ENCODE data around the gene KLHL6. TPM values are rescaled to one million over a fixed set of nuclear protein-coding genes. Genes with fewer than 3 reads are reported as not detected.
A peak's percentile ranks its signal among the peaks of the same experiment; 100 is the strongest.

Gene KLHL6
- total RNA-seq, 4 donors from 2014 or later = 0.60 to 17.0 (median 2.7) TPM

DNA sequence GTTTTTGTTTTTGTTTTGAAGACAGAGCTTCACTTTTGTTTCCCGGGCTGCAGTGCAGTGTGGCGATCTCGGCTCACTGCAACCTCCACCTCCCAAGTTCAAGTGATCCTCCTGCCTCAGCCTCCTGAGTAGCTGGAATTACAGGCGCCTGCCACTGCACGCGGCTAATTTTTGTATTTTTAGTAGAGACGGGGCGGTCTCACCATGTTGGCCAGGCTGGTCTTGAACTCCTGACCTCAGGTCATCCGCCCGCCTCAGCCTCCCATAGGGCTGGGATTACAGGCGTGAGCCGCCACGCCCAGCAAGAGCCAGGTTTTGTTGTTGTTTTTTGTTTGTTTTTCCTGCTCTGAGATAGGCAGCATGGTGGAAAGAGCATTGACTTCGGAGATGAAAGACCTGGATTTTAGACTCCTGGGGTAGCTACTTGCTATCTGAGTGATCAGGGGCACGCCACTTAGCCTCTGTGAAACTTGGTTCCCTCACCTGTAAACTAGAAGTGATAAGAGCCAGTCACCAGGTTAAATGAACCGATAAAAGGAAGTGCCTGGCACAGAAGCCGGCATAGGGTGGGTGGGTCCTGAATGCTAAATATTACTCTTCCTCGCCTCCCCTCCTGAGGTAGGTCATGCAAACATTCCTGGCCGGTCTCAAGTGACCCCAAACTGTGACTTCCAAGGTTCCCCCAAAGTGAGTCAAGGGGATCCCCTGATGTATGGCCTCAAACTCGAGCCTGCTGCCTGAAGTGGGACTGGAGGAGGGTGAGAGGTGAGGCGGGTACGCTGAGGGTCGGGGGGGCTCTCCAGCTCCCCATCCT, 64.2 kb downstream of the KLHL6 start:
- in situ Hi-C loops (cut with MboI; ENCODE audit: low pct_ligation_motif_present in 1 of 4, low pct_unique_long_range_greater_than_20kb in 1 of 4, low sequenced_read_pairs in 3 of 4) = no loop called here
- WGBS, 2 donors (ENCODE audit: low coverage in 1 of 2) = 56 to 75% methylated on average over 8 to 23 of the region's 23 CpGs
- Histone ChIP-seq H3K36me3 (no peaks in the 10 kb centered on the region), H3K9me3 (no peaks in the 10 kb centered on the region), H3K27me3 (no peaks in the 10 kb centered on the region), H3K27ac (peak overlapping the region; percentile 51 to 82 (median 67)), H3K4me3 (no peak overlapping the region), H3K4me1 (peaks cover 0 to 19% (median 5%) of the 10 kb centered on the region in 4 donors)
- intact Hi-C loops (cut with DNase I; ENCODE audit: low total_unique reads) = no loop called here
- TF ChIP-seq EP300 (IDR thresholded peaks at IDR 0.05; ENCODE audit: low read depth) (no peak), POLR2AphosphoS5 (IDR thresholded peaks at IDR 0.05) (no peak), POLR2A (IDR thresholded peaks at IDR 0.05) (no peak)
- TF ChIP-seq, protein P1, sequence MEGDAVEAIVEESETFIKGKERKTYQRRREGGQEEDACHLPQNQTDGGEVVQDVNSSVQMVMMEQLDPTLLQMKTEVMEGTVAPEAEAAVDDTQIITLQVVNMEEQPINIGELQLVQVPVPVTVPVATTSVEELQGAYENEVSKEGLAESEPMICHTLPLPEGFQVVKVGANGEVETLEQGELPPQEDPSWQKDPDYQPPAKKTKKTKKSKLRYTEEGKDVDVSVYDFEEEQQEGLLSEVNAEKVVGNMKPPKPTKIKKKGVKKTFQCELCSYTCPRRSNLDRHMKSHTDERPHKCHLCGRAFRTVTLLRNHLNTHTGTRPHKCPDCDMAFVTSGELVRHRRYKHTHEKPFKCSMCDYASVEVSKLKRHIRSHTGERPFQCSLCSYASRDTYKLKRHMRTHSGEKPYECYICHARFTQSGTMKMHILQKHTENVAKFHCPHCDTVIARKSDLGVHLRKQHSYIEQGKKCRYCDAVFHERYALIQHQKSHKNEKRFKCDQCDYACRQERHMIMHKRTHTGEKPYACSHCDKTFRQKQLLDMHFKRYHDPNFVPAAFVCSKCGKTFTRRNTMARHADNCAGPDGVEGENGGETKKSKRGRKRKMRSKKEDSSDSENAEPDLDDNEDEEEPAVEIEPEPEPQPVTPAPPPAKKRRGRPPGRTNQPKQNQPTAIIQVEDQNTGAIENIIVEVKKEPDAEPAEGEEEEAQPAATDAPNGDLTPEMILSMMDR (IDR thresholded peaks at IDR 0.05) = no peak
- DNase-seq = no peak

DNA sequence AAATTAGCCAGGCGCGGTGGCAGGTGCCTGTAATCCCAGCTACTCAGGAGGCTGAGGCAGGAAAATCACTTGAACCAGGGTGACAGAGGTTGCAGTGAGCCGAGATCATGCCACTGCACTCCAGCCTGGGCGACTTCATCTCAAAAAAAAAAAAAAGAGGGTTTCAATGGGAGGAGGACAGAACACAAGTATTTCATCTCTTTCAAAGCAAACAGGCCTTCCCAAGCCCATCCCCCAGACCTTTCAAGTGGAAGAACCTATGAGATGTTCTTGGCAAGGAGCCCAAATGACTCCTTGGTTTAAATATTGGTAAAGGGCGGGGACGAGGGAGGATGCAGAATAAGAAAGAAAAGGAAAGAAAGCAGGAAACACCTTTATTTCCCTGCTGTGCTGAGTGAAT, 64.9 kb downstream of the KLHL6 start:
- 50 to 69% methylated on average over 5 to 6 of the region's 6 CpGs for WGBS, 2 donors (ENCODE audit: low coverage in 1 of 2)
- intact Hi-C loops (cut with DNase I; ENCODE audit: low total_unique reads) (no loop called here), in situ Hi-C loops (cut with MboI; ENCODE audit: low pct_ligation_motif_present in 1 of 4, low pct_unique_long_range_greater_than_20kb in 1 of 4, low sequenced_read_pairs in 3 of 4) (no loop called here)
- peak overlapping the region; percentile 51 to 82 (median 67) for H3K27ac ChIP-seq
- no peaks in the 10 kb centered on the region for H3K27me3 ChIP-seq
- H3K4me3 ChIP-seq = no peak overlapping the region
- TF ChIP-seq POLR2AphosphoS5 (IDR thresholded peaks at IDR 0.05) = no peak
- TF ChIP-seq POLR2A (IDR thresholded peaks at IDR 0.05) = no peak
- H3K9me3 ChIP-seq = no peaks in the 10 kb centered on the region
- peaks cover 0 to 19% (median 5%) of the 10 kb centered on the region in 4 donors for H3K4me1 ChIP-seq
- no peaks in the 10 kb centered on the region for H3K36me3 ChIP-seq
- DNase-seq = peak; percentile 62

DNA sequence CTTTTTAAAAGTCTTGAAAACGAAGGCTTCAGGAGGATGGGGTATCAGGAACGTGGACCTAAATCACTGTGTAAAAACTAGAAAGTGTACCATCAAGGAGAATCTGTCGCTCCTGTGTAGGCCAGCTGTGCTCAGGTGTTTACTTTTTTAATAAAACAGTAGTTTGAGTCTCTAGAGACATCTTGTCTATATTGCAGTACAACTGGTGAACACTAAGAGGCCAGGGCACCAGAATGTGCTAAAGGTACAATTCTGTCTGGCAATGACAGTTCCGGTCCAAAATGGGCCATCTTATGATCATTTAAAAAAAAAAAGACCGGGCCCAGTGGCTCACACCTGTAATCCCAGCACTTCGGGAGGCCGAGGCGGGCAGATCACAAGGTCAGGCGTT, 65.3 kb downstream of the KLHL6 start:
- no peak for DNase-seq
- Histone ChIP-seq H3K9me3 (no peaks in the 10 kb centered on the region), H3K4me3 (no peak overlapping the region), H3K4me1 (peaks cover 0 to 19% (median 5%) of the 10 kb centered on the region in 4 donors), H3K27ac (peak overlapping the region; percentile 43 to 82 (median 64)), H3K27me3 (no peaks in the 10 kb centered on the region), H3K36me3 (no peaks in the 10 kb centered on the region)
- intact Hi-C loops (cut with DNase I; ENCODE audit: low total_unique reads) = no loop called here
- TF ChIP-seq POLR2AphosphoS5 (IDR thresholded peaks at IDR 0.05) = no peak
- no peak for TF ChIP-seq EP300 (IDR thresholded peaks at IDR 0.05; ENCODE audit: low read depth)
- TF ChIP-seq, protein P1 (IDR thresholded peaks at IDR 0.05) = peak in 1 of 5 experiments; percentile 38
- 70 to 86% methylated on average over 6 to 9 of the region's 9 CpGs for WGBS, 2 donors (ENCODE audit: low coverage in 1 of 2)
- in situ Hi-C loops (cut with MboI; ENCODE audit: low pct_ligation_motif_present in 1 of 4, low pct_unique_long_range_greater_than_20kb in 1 of 4, low sequenced_read_pairs in 3 of 4) = no loop called here

DNA sequence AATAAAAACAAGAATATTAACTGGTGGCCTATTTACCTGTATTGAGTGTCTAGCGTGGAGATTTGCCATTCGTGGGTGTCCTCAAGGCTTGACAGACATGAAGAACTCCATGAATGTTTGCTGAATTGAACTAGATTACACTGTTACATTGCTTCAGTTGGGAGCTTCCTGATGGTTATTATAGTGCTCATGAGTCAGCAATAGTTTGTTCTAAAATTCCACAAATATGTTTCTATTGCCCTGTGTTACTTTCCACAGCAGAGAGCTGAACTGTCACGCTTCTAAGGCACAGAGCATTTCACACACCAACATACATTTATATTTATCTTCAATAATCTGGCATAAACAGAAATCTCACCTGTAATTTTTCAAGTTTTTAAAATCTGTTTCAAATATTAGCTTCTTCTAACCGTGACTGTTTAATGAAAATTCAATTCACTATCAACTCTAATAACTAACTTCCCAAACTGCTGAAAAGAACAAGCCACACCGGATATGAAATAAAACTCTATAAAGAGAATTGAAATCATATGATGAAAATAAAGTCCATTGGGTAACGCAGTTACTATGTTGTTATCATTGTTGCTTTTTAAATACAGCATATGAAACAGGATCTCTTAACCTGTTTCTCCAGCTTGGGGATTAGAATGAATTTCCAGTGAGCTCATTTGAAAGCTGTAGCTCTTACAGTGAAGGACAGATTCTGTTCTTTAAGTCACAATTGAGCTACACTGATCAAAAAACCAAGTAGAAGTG, 65.9 kb downstream of the KLHL6 start:
- H3K27ac ChIP-seq = peak overlapping the region; percentile 43 to 82 (median 64)
- no peak for TF ChIP-seq POLR2AphosphoS5 (IDR thresholded peaks at IDR 0.05)
- no peak for TF ChIP-seq POLR2A (IDR thresholded peaks at IDR 0.05)
- TF ChIP-seq, protein P1 (IDR thresholded peaks at IDR 0.05) = no peak
- no peak for TF ChIP-seq EP300 (IDR thresholded peaks at IDR 0.05; ENCODE audit: low read depth)
- no peaks in the 10 kb centered on the region for H3K9me3 ChIP-seq
- WGBS, 2 donors (ENCODE audit: low coverage in 1 of 2) = 65 to 72% methylated on average over 6 of the region's 6 CpGs
- intact Hi-C loops (cut with DNase I; ENCODE audit: low total_unique reads) = no loop called here
- H3K27me3 ChIP-seq = no peaks in the 10 kb centered on the region
- in situ Hi-C loops (cut with MboI; ENCODE audit: low pct_ligation_motif_present in 1 of 4, low pct_unique_long_range_greater_than_20kb in 1 of 4, low sequenced_read_pairs in 3 of 4) = no loop called here
- DNase-seq = no peak
- no peak overlapping the region for H3K4me3 ChIP-seq
- H3K36me3 ChIP-seq = no peaks in the 10 kb centered on the region
- peaks cover 0 to 19% (median 5%) of the 10 kb centered on the region in 4 donors for H3K4me1 ChIP-seq
